OCI-M1 (cell line): ENCODE data around the gene SUN1.
"Not testable (repeated sequence)": the region's sequence is repeated elsewhere in the genome, so short reads cannot be mapped to it uniquely, and the experiment has no call there.

Experiments used
- DNase-seq: peaks from one replicate; lab custom pipeline; 2025; lab: John Stamatoyannopoulos, UW

Gene SUN1

GRCh38 chr7:856444-857095 lies 24.3 kb downstream of the SUN1 start:
- DNase-seq: no peak

GRCh38 chr7:857661-858060 lies 25.4 kb downstream of the SUN1 start:
- DNase-seq: no peak

- no peak for DNase-seq
Observed at GRCh38 chr7:859359-860030, 27.2 kb downstream of the SUN1 start.

DNA sequence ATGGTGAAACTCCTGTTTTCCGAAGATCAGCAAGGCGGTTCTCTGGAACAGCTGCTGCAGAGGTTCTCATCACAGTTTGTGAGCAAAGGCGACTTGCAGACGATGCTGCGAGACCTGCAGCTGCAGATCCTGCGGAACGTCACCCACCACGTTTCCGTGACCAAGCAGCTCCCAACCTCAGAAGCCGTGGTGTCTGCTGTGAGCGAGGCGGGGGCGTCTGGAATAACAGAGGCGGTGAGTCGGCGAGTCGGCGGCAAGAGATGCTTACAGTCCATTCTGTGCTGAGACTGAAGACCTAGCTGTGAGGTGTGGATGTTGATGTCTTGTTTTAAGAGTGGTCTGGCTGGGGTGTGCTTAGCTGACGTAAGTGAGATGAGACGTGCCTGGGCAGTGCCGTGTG lies 27.9 kb downstream of the SUN1 start:
- DNase-seq: no peak

DNA sequence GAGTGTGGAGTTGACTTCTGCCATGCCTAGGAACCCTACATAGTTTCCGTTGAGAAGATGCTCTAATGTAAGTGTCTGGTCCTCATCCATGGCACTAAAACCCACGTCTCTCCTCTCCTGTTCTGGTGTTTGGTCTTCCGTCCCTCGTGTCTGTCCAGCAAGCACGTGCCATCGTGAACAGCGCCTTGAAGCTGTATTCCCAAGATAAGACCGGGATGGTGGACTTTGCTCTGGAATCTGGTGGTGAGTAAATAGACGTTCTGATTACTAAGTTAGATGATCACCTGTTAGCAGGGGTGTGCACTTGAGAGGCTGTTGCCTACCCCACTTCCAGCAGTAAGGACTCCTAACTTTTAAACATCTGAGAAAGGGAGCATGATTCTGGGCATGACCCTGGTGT lies 28.9 kb downstream of the SUN1 start:
- no peak for DNase-seq

- no peak for DNase-seq
Observed at GRCh38 chr7:862157-862556, 29.9 kb downstream of the SUN1 start.

DNA sequence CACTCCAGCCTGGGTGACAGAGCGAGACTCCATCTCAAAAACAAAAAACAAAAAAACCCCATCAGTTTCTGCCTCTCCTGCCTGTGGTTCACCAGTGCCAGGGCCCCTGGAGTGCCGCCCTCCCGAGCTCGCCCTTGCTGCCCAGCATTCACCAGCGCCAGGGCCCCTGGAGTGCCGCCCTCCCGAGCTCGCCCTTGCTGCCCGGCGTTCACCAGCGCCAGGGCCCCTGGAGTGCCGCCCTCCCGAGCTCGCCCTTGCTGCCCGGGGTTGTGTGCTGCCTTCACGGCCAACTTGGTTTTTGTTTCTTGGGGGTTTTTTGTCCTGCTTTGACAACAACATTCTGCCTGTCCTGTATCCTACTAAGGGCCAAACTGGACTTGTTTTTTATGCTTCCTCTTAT lies 30.8 kb downstream of the SUN1 start:
- DNase-seq: no peak

- no peak for DNase-seq
Observed at GRCh38 chr7:865921-866320, 33.6 kb downstream of the SUN1 start.

DNA sequence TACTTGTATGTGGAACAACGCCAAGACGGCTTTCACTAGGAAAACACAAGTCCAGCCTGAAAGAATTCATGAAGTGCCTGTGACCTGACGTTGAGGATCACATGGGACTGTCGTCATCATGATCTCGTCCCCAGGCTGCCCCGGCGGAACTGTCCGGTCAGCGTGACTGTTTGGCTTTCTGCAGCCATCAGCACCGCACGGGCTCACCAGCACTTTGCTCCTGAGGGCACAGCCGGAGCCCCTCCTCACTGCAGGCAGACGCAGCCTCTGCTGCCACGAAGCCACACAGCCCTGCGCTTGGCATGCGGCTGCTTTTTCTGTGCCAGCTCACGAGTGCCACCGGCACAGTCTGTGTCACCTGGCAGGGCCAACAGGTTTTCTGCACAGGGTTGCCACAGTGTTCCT lies 34.7 kb downstream of the SUN1 start:
- no peak for DNase-seq

DNA sequence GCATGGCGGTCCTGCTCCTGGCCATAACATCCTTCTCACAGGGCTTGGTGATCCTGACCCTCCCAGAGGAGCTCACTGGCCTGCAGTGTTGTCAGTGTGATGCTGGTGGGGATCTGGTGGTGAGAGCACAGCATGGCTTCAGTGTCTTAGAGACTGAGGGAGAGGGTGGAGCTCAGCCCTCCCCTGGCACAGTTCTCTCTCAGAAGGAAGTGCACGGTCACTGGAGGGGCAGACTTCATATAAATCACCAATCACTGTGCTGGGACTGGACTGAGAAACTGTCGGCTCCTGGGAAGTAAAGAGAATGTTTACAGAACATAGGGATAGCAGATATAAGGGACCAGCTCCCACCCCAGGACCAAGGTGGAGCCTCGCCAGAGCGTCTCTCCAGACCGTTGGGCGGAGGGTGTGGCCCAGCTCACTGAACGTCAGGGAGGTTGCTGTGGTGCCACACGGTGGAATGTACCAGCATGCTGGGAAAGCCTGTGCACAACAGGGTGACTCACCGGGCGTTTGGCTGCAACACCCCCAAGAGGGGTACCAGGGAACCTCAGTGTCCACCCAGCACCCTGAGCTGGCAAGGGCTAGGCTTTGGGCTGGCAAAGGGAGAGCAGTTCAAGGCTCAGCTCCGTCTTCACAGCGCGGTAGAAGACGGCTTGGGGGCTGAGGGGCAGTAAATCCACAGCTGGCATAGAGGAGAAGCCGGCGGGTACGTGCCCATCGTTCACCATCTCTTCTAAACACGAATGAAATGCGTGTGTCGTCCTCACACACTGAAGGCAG lies 35.3 kb downstream of the SUN1 start:
- DNase-seq: no peak

DNA sequence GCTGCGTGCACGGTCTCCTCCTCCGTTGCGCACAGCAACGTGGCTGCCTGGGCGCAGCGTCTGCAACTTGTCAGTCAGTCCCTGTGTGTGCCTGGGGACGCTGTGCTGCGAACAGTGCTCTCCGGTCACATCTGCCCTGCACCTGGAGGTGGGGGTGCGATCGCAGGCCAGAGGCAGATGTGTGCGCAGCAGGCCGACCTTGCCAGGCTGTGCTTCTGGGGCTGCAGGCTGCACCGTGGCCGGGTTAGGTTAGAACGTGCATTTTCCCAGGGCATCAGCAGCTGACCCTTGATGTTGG lies 35.9 kb downstream of the SUN1 start:
- no peak for DNase-seq

DNA sequence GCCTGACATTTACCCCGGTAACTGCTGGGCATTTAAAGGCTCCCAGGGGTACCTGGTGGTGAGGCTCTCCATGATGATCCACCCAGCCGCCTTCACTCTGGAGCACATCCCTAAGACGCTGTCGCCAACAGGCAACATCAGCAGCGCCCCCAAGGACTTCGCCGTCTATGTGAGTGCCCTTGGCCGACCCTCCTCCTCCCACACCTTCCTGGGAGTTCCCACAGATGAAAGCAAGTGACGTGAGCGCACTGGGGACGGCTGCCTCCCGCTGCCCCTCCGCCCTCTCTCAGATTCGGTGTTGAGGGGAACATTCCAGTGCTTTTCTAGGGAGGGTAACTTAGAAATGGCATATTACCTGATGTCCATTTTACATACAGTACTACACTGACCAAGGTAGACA lies 37.1 kb downstream of the SUN1 start:
- no peak for DNase-seq

DNA sequence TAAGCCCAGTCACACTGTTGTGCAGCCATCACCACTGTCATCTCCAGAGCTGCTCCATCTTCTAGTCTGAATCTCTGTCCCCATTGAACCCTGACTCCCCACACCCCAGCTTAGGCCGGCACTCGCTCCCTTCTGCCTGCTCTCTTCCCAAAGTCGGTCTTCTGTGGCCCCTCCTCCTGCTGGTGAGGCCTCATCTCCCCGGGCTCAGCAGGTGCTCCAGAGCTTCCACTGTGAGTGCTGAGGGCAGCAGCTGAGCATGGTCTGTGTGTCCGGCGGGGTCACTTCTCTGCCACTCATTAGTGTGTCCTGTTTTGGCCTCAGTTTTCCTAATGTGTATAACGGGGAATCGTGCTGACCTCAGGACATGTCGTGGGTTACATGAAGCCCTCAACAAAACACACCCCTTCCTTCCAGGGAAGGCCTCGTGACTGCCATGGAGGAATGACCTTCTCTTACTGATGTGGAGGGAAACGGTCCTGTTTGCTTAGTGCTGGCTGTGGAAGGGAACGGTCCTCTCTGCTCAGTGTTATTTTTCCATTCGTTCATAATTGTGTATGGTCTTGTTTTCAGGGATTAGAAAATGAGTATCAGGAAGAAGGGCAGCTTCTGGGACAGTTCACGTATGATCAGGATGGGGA lies 39.7 kb downstream of the SUN1 start:
- DNase-seq: no peak

- DNase-seq: not testable (repeated sequence)
Observed at GRCh38 chr7:872685-873084, 40.4 kb downstream of the SUN1 start.

GRCh38 chr7:873367-874002 lies 41.2 kb downstream of the SUN1 start:
- peak; percentile 87 for DNase-seq

GRCh38 chr7:874031-874749 lies 41.9 kb downstream of the SUN1 start:
- DNase-seq: no peak

GRCh38 chr7:875051-875450 lies 42.8 kb downstream of the SUN1 start:
- no peak for DNase-seq

- peak; percentile 13 for DNase-seq
Observed at GRCh38 chr7:875476-876076, 43.3 kb downstream of the SUN1 start.

DNA sequence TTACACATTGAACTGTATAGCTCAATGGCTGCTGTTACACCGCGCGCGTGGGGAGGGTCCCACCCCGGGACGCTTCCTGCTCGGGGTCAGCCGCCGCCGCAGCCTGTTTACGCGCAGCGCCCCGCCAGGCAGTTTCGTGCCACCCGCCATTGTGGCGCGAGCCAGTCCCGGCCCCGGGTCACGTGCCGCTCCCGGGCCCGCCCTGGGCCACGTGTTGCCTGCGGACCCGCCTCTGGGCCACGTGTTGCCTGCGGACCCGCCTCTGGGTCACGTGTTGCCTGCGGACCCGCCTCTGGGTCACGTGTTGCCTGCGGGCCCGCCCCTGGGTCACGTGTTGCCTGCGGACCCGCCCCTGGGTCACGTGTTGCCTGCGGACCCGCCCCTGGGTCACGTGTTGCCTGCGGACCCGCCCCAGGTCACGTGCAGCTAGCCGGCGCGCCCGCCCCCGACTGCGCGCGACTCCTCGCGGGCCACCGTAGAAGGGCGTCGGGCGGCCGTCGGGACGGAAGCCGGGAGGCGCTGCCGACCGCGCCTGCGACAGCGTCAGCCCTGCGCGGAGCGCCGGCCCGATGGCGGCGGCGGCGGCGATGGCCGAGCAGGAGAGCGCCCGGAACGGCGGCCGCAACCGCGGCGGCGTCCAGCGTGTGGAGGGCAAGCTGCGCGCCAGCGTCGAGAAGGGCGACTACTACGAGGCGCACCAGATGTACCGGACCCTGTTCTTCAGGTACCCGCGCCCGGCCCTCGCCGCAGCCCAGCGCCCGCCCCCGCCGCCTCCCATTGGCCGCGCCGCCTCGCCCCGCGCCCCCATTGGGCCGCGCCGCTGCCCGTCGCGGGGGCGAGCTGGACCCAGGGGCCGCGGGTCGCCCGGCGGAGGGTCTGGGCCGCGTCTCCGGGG lies 44.0 kb downstream of the SUN1 start, which contains the start of gene GET4:
Gene GET4, plus strand, starts transcription at position 478 of the 895 bp plus-strand sequence. Its CDS starts 92 bp downstream, at position 570.
- DNase-seq: peak; percentile 92

DNA sequence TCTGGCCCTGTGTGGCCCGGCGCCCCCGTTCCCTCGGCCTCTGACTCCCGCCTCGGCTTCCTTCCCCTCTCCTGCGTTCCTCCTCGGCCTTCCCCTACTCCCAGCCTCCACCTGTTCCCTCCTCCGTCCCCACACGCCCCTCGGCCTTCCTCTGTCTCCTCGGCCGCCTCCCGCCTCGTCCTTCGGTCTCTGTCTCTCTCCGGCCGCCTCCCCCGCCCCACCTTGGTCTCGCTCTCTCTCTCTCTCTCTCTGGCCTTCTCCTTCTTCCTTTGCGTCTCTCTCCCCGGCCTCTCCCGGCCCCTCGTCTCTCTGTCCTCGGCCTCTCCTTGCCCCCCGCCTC lies 44.7 kb downstream of the SUN1 start:
- peak; percentile 60 for DNase-seq
